GM23338 (cell line): ENCODE results near the gene CLIC3. TPM values are rescaled to one million over a fixed set of nuclear protein-coding genes. Genes with fewer than 3 reads are reported as not detected.

Experiments
- ATAC-seq: fragments of 200-7000 bp; cut with Tn5 transposase; 3 replicates; pipeline ENCODE4 v1.9.1; 2020
- DNase-seq: peaks from one replicate; pipeline ENCODE4 v3.0.0-alpha.2; 2015; ENCODE audit warnings: low spot score
- H2AFZ ChIP-seq: fragments of 200-600 bp; sonication (generic); 2 replicates; pipeline ENCODE4 v1.8.0; 2016; ENCODE audit warnings: antibody characterized with exemption, mild to moderate bottlenecking, moderate library complexity
- H3F3A ChIP-seq: fragments of 200-600 bp; sonication (generic); replicated peaks from 2 replicates; pipeline ENCODE4 v1.8.0; 2017; ENCODE audit warnings: antibody characterized with exemption, mixed run types, low read depth
- H3K27ac ChIP-seq: fragments of 200-600 bp; sonication (generic); 2 replicates; pipeline ENCODE4 v1.6.1; 2016; ENCODE audit warnings: low read depth
- H3K27me3 ChIP-seq: fragments of 200-600 bp; sonication (generic); 2 replicates; pipeline ENCODE4 v1.8.0; 2016; ENCODE audit warnings: mild to moderate bottlenecking, mixed run types, moderate library complexity; ENCODE audit not compliant: insufficient read depth
- H3K36me3 ChIP-seq: fragments of 200-600 bp; sonication (generic); 2 replicates; pipeline ENCODE4 v1.8.0; 2016; ENCODE audit warnings: mild to moderate bottlenecking; ENCODE audit not compliant: insufficient read depth
- H3K4me1 ChIP-seq: fragments of 200-600 bp; sonication (generic); 2 replicates; pipeline ENCODE4 v1.8.0; 2016; ENCODE audit warnings: mild to moderate bottlenecking, moderate library complexity; ENCODE audit not compliant: insufficient read depth
- H3K4me2 ChIP-seq: fragments of 200-600 bp; sonication (generic); 2 replicates; pipeline ENCODE4 v1.7.1; 2017; ENCODE audit warnings: mixed run types
- H3K4me3 ChIP-seq: fragments of 200-600 bp; sonication (generic); 2 replicates; pipeline ENCODE4 v1.6.1; 2016; ENCODE audit warnings: mixed run types
- H3K79me2 ChIP-seq: fragments of 200-600 bp; sonication (generic); replicated peaks from 2 replicates; pipeline ENCODE4 v1.8.0; 2017; ENCODE audit warnings: mild to moderate bottlenecking; ENCODE audit not compliant: insufficient read depth
- H3K9me2 ChIP-seq: fragments of 200-600 bp; sonication (generic); 2 replicates; pipeline ENCODE4 v1.8.0; 2017; ENCODE audit not compliant: insufficient read depth
- H4K20me1 ChIP-seq: fragments of 200-600 bp; sonication (generic); replicated peaks from 2 replicates; pipeline ENCODE4 v1.8.0; 2017; ENCODE audit warnings: mild to moderate bottlenecking; ENCODE audit not compliant: insufficient read depth
- H3K27ac Mint-ChIP-seq: 2 replicates; pipeline ENCODE4 v1.8.0; 2020; ENCODE audit warnings: inconsistent platforms, mild to moderate bottlenecking, moderate library complexity, mixed read lengths
- H3K27me3 Mint-ChIP-seq: 3 replicates; pipeline ENCODE4 v1.8.0; 2022; ENCODE audit warnings: low read depth, mild to moderate bottlenecking, moderate library complexity, mixed read lengths, inconsistent platforms; ENCODE audit not compliant: insufficient read depth, poor library complexity
- H3K36me3 Mint-ChIP-seq: 3 replicates; pipeline ENCODE4 v1.8.0; 2021; ENCODE audit warnings: low read depth, mild to moderate bottlenecking, inconsistent platforms, moderate library complexity, mixed read lengths
- H3K4me1 Mint-ChIP-seq: 3 replicates; pipeline ENCODE4 v1.8.0; 2020; ENCODE audit warnings: mild to moderate bottlenecking, inconsistent platforms, mixed read lengths
- H3K4me3 Mint-ChIP-seq: 3 replicates; pipeline ENCODE4 v1.8.0; 2021; ENCODE audit warnings: moderate library complexity, mild to moderate bottlenecking, inconsistent platforms, mixed read lengths
- H3K9me3 Mint-ChIP-seq: 3 replicates; pipeline ENCODE4 v1.8.0; 2020; ENCODE audit warnings: moderate library complexity, mild to moderate bottlenecking, inconsistent platforms, mixed read lengths
- EZH2 ChIP-seq: fragments of 200-600 bp; sonication (generic); IDR thresholded peaks from one replicate; pipeline ENCODE4 v1.8.0; 2017; ENCODE audit warnings: antibody characterized with exemption, mild to moderate bottlenecking, low read depth; ENCODE audit not compliant: unreplicated experiment
- EZH2phosphoT487 ChIP-seq: fragments of 200-600 bp; sonication (generic); IDR thresholded peaks from one replicate; pipeline ENCODE4 v1.8.1; 2018; ENCODE audit warnings: antibody characterized with exemption; ENCODE audit not compliant: unreplicated experiment
- JUNB ChIP-seq: IDR thresholded peaks from one replicate; pipeline ENCODE4 v1.6.1; 2016; ENCODE audit warnings: antibody characterized with exemption; ENCODE audit not compliant: unreplicated experiment
- STAT1 ChIP-seq: IDR thresholded peaks from one replicate; pipeline ENCODE4 v1.6.1; 2016; ENCODE audit warnings: antibody characterized with exemption; ENCODE audit not compliant: unreplicated experiment
- ZNF331 ChIP-seq: fragments of 250-450 bp; sonication (Bioruptor Pico); IDR thresholded peaks from 2 replicates; pipeline ENCODE4 v1.5.0; 2020; ENCODE audit warnings: low read depth, mild to moderate bottlenecking, moderate library complexity
- ZNF462 ChIP-seq: fragments of 250-450 bp; sonication (Bioruptor Pico); IDR thresholded peaks from 2 replicates; pipeline ENCODE4 v1.5.0; 2020; ENCODE audit warnings: mild to moderate bottlenecking, moderate library complexity
- polyA plus RNA-seq: library from polyadenylated mRNA; unstranded; fragments of >200 nt; fragmentation: Nextera tagmentation; extraction: Ambion mirVana; gene quantifications from 2 replicates; pipeline ENCODE4 v1.2.1, GENCODE V29; 2016
- total RNA-seq: library from RNA; depleted of rRNA; stranded (reverse); fragments of >200 nt; shearing (Covaris generic); gene quantifications from 2 replicates; pipeline ENCODE4 v1.2.3, GENCODE V29; 2014
- TF ChIP-seq, protein P1 (sequence below): IDR thresholded peaks from one replicate; pipeline ENCODE4 v1.6.1; 2018; ENCODE audit warnings: antibody characterized with exemption; ENCODE audit not compliant: unreplicated experiment
- TF ChIP-seq, protein P2 (sequence below): IDR thresholded peaks from 2 replicates; pipeline ENCODE4 v1.6.1; 2016; ENCODE audit warnings: antibody characterized with exemption

The CLIC3 gene
- total and polyA plus RNA-seq, 2 experiments from 2014 or later: 0.53 to 0.56 TPM

- Mint-ChIP-seq H3K4me1 (peaks cover 6% of the 10 kb centered on the region; the same call in 1 of the 3 replicates), H3K27me3 (peaks cover 35% of the 10 kb centered on the region), H3K4me3 (peak overlapping the region; percentile 68), H3K9me3 (no peaks in the 10 kb centered on the region), H3K27ac (no peak overlapping the region), H3K36me3 (no peaks in the 10 kb centered on the region)
- Histone ChIP-seq H4K20me1 (no peaks in the 10 kb centered on the region; the same call in 1 of the 2 replicates), H3K36me3 (no peaks in the 10 kb centered on the region), H3K4me1 (peaks cover 7% of the 10 kb centered on the region; the same call in 1 of the 2 replicates), H3K27ac (no peak overlapping the region), H3K4me2 (peak overlapping the region; percentile 88), H3K27me3 (peaks cover 34% of the 10 kb centered on the region), H3K9me2 (no peaks in the 10 kb centered on the region), H3F3A (no peaks in the 10 kb centered on the region), H2AFZ (no peak overlapping the region), H3K79me2 (peaks cover 7% of the 10 kb centered on the region; the same call in 1 of the 2 replicates), H3K4me3 (peak overlapping the region; percentile 87)
- ATAC-seq (no peak), DNase-seq (no peak)
- TF ChIP-seq EZH2 (no peak), JUNB (no peak)
Observed at GRCh38 chr9:137044502-137045177, 48.3 kb upstream of the CLIC3 start.

DNA sequence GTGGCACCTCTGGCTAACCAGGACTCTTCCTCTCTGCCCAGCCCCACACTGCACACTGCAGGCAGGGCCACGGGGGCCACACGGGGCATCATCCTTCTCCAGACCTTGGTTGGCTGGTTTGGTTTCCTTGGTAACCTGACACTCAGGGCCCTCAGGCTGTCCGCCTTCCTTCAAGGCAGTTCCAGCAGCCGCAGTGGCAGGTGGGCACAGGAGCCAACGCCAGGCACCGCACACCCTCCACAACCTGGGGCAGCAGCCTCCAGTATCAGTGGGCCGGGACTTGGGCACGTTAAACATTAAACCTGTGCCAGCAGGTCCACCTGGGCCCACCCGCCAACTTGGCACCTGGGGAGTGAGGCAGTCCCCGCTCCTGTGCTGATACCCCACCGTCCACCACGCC, 47.7 kb upstream of the CLIC3 start:
- no peaks in the 10 kb centered on the region for H3K36me3 ChIP-seq
- no peak overlapping the region for H3K4me3 ChIP-seq
- peaks cover 28% of the 10 kb centered on the region for H3K27me3 ChIP-seq
- H3K79me2 ChIP-seq: peaks cover 7% of the 10 kb centered on the region; the same call in 1 of the 2 replicates
- Mint-ChIP-seq H3K27ac (no peak overlapping the region), H3K4me1 (peaks cover 4% of the 10 kb centered on the region; the same call in 1 of the 3 replicates), H3K9me3 (no peaks in the 10 kb centered on the region), H3K27me3 (peaks cover 30% of the 10 kb centered on the region), H3K4me3 (no peak overlapping the region), H3K36me3 (no peaks in the 10 kb centered on the region)
- H3K4me2 ChIP-seq: no peak overlapping the region
- no peak for DNase-seq
- H3K27ac ChIP-seq: no peak overlapping the region
- ATAC-seq: no peak
- no peaks in the 10 kb centered on the region for H3K9me2 ChIP-seq
- H3K4me1 ChIP-seq: peaks cover 7% of the 10 kb centered on the region; the same call in 1 of the 2 replicates
- no peak overlapping the region for H2AFZ ChIP-seq
- no peaks in the 10 kb centered on the region for H3F3A ChIP-seq
- no peaks in the 10 kb centered on the region; the same call in 1 of the 2 replicates for H4K20me1 ChIP-seq
- TF ChIP-seq EZH2: no peak
- no peak for TF ChIP-seq JUNB
- TF ChIP-seq STAT1: no peak
- no peak for TF ChIP-seq ZNF331 (CRISPR knock-in tag)
- TF ChIP-seq, protein P1, sequence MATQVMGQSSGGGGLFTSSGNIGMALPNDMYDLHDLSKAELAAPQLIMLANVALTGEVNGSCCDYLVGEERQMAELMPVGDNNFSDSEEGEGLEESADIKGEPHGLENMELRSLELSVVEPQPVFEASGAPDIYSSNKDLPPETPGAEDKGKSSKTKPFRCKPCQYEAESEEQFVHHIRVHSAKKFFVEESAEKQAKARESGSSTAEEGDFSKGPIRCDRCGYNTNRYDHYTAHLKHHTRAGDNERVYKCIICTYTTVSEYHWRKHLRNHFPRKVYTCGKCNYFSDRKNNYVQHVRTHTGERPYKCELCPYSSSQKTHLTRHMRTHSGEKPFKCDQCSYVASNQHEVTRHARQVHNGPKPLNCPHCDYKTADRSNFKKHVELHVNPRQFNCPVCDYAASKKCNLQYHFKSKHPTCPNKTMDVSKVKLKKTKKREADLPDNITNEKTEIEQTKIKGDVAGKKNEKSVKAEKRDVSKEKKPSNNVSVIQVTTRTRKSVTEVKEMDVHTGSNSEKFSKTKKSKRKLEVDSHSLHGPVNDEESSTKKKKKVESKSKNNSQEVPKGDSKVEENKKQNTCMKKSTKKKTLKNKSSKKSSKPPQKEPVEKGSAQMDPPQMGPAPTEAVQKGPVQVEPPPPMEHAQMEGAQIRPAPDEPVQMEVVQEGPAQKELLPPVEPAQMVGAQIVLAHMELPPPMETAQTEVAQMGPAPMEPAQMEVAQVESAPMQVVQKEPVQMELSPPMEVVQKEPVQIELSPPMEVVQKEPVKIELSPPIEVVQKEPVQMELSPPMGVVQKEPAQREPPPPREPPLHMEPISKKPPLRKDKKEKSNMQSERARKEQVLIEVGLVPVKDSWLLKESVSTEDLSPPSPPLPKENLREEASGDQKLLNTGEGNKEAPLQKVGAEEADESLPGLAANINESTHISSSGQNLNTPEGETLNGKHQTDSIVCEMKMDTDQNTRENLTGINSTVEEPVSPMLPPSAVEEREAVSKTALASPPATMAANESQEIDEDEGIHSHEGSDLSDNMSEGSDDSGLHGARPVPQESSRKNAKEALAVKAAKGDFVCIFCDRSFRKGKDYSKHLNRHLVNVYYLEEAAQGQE: no peak
- no peak for TF ChIP-seq ZNF462 (CRISPR knock-in tag)
- TF ChIP-seq, protein P2, sequence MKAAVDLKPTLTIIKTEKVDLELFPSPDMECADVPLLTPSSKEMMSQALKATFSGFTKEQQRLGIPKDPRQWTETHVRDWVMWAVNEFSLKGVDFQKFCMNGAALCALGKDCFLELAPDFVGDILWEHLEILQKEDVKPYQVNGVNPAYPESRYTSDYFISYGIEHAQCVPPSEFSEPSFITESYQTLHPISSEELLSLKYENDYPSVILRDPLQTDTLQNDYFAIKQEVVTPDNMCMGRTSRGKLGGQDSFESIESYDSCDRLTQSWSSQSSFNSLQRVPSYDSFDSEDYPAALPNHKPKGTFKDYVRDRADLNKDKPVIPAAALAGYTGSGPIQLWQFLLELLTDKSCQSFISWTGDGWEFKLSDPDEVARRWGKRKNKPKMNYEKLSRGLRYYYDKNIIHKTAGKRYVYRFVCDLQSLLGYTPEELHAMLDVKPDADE: no peak
- no peak for TF ChIP-seq EZH2phosphoT487
